Endothelial cell of umbilical vein (primary cell): Measurements from ENCODE around the gene PDLIM4. TPM values are rescaled to one million over a fixed set of nuclear protein-coding genes. Genes with fewer than 3 reads are reported as not detected.

Experiments
- BruUV-seq: library from RNA; stranded (reverse); fragments of 400-500 nt; replicated peaks from 2 replicates; lab custom pipeline; 2021; lab: Mats Ljungman, UMichigan
- CTCF ChIA-PET: fragments of 300-600, 350-600 bp; sonication (Branson Sonifier 250); formaldehyde crosslinking; loops from one replicate; lab custom pipeline; 2021; ENCODE audit warnings: antibody characterized with exemption, inconsistent platforms; lab: Charles Lee
- POLR2A ChIA-PET: fragments of 300-600, 350-600 bp; sonication (Branson Sonifier 250); formaldehyde crosslinking; loops from one replicate; lab custom pipeline; 2021; ENCODE audit warnings: antibody characterized with exemption, inconsistent platforms; lab: Charles Lee
- DNase-seq: peaks from one replicate; pipeline ENCODE4 v3.0.0-alpha.2; 2011; ENCODE audit warnings: low read depth, low spot score
- FAIRE-seq: peaks from 2 replicates; lab custom pipeline; 2011; peaks lifted over from hg19 to GRCh38; lab: Jason Lieb, UNC
- H2AFZ ChIP-seq: 2 replicates; pipeline ENCODE4 v1.6.0; 2012; ENCODE audit warnings: low read depth, low read length, control low read depth, inconsistent platforms
- H3K27ac ChIP-seq: 2 replicates; pipeline ENCODE4 v1.5.1; 2011; ENCODE audit warnings: low read depth, mild to moderate bottlenecking, control low read depth, low read length, moderate library complexity; ENCODE audit not compliant: insufficient read depth
- H3K27me3 ChIP-seq, 2 experiments: 2 replicates each; pipeline versions ENCODE4 v1.6.0 to v1.6.1; 2011; ENCODE audit warnings: low read length in 2 of 2, mixed read lengths in 1 of 2; ENCODE audit not compliant: control insufficient read depth in 2 of 2, insufficient read depth in 2 of 2
- H3K36me3 ChIP-seq, 2 experiments: 2 replicates in 1 of 2; 3 replicates in 1 of 2; pipeline ENCODE4 v1.5.1; 2011; ENCODE audit warnings: low read length in 2 of 2, mild to moderate bottlenecking in 1 of 2, moderate library complexity in 1 of 2; ENCODE audit not compliant: control insufficient read depth in 2 of 2, insufficient read depth in 2 of 2; ENCODE audit errors: extremely low read depth in 1 of 2
- H3K4me1 ChIP-seq: 3 replicates; pipeline ENCODE4 v1.5.1; 2011; ENCODE audit warnings: mild to moderate bottlenecking, low read length; ENCODE audit not compliant: control insufficient read depth, insufficient read depth; ENCODE audit errors: extremely low read depth
- H3K4me2 ChIP-seq: 2 replicates; pipeline ENCODE4 v1.6.1; 2011; ENCODE audit warnings: low read length, control low read depth, mixed read lengths; ENCODE audit not compliant: insufficient read depth
- H3K4me3 ChIP-seq, 3 experiments: fragments of 200-600 bp in 1 of 3; sonication (generic), shearing (Covaris generic) in 1 of 3; replicated peaks in 1 of 3; 2 replicates each; pipeline ENCODE4 v1.5.1; 2011 to 2016; ENCODE audit warnings: control low read depth in 3 of 3, low read length in 3 of 3, mild to moderate bottlenecking in 2 of 3, inconsistent platforms in 1 of 3, low read depth in 1 of 3, moderate library complexity in 1 of 3; ENCODE audit not compliant: insufficient read depth in 1 of 3
- H3K79me2 ChIP-seq: 2 replicates; pipeline ENCODE4 v1.6.0; 2012; ENCODE audit warnings: low read length, inconsistent platforms; ENCODE audit not compliant: control insufficient read depth, insufficient read depth
- H3K9ac ChIP-seq: replicated peaks from 2 replicates; pipeline ENCODE3; 2011; ENCODE audit warnings: low read length, control low read depth; ENCODE audit not compliant: insufficient read depth; ENCODE audit errors: extremely low read depth
- H3K9me1 ChIP-seq: replicated peaks from 3 replicates; pipeline ENCODE4 v1.6.0; 2011; ENCODE audit warnings: mild to moderate bottlenecking, low read length; ENCODE audit not compliant: control insufficient read depth, insufficient read depth; ENCODE audit errors: extremely low read depth
- H3K9me3 ChIP-seq: replicated peaks from 2 replicates; pipeline ENCODE4 v1.5.1; 2012; ENCODE audit warnings: low read length, inconsistent platforms; ENCODE audit not compliant: control insufficient read depth, insufficient read depth
- H4K20me1 ChIP-seq: replicated peaks from 2 replicates; pipeline ENCODE3; 2011; ENCODE audit warnings: mild to moderate bottlenecking, low read length; ENCODE audit not compliant: control insufficient read depth, insufficient read depth; ENCODE audit errors: extremely low read depth
- EZH2 ChIP-seq: IDR thresholded peaks from 2 replicates; pipeline ENCODE4 v1.6.1; 2012; ENCODE audit warnings: borderline replicate concordance, low read depth, mild to moderate bottlenecking, moderate library complexity, low read length, inconsistent platforms; ENCODE audit not compliant: severe bottlenecking
- FOS ChIP-seq: IDR thresholded peaks from 2 replicates; pipeline ENCODE4 v1.6.1; 2011; ENCODE audit warnings: mild to moderate bottlenecking, low read length, moderate library complexity, borderline replicate concordance; ENCODE audit not compliant: insufficient read depth
- GATA2 ChIP-seq: IDR thresholded peaks from 2 replicates; pipeline ENCODE4 v1.7.0; 2011; ENCODE audit warnings: low read depth, mild to moderate bottlenecking, moderate library complexity, mixed read lengths, low read length; ENCODE audit not compliant: insufficient read length, insufficient read depth
- JUN ChIP-seq: IDR thresholded peaks from 2 replicates; pipeline ENCODE4 v1.6.1; 2011; ENCODE audit warnings: borderline replicate concordance, low read depth; ENCODE audit not compliant: insufficient read length, insufficient read depth
- MAX ChIP-seq: IDR thresholded peaks from 2 replicates; pipeline ENCODE4 v1.6.1; 2011; ENCODE audit not compliant: insufficient read depth, insufficient read length
- MYC ChIP-seq: IDR thresholded peaks from one replicate; pipeline ENCODE4 v1.6.1; 2011; ENCODE audit warnings: mild to moderate bottlenecking, low read depth, low read length
- POLR2A ChIP-seq: IDR thresholded peaks from 2 replicates; pipeline ENCODE4 v1.6.1; 2012; ENCODE audit warnings: low read depth, mild to moderate bottlenecking, control low read depth, low read length
- POLR2AphosphoS5 ChIP-seq: IDR thresholded peaks from 2 replicates; pipeline ENCODE4 v1.6.1; 2012; ENCODE audit warnings: low read depth, mild to moderate bottlenecking, control low read depth, low read length, moderate library complexity; ENCODE audit not compliant: insufficient read depth
- dilution Hi-C: fragments of 300-500 bp; cut with MboI; formaldehyde crosslinking; loops from one replicate; pipeline ENCODE4 v1.15.0; 2019; ENCODE audit warnings: low sequenced_read_pairs; ENCODE audit not compliant: extremely low pct_ligation_motif_present
- intact Hi-C: fragments of 100-400 bp; cut with micrococcal nuclease; formaldehyde crosslinking; loops from one replicate; pipeline ENCODE4 v1.10.0; 2022
- polyA plus RNA-seq, 4 experiments: library from polyadenylated mRNA; depleted of rRNA in 3 of 4; stranded (reverse) in 3 of 4; unstranded in 1 of 4; fragments of >200 nt; gene quantifications; 2 replicates each; pipeline versions ENCODE4 v1.2.1 to v1.2.3, GENCODE V29; 2011 to 2012; ENCODE audit warnings: missing spikeins in 1 of 4
- total RNA-seq: library from RNA; stranded (reverse); gene quantifications from 2 replicates; pipeline ENCODE4 v1.2.3, GENCODE V29; 2021
- TF ChIP-seq, protein P1 (sequence below), 2 donors: IDR thresholded peaks; 1 replicate in 1 of 2; 2 replicates in 1 of 2; pipeline ENCODE4 v1.5.1; 2011; ENCODE audit warnings: low read length in 2 of 2, mild to moderate bottlenecking in 2 of 2, moderate library complexity in 2 of 2, control low read depth in 1 of 2, inconsistent platforms in 1 of 2, low read depth in 1 of 2; ENCODE audit not compliant: insufficient read depth in 1 of 2; ENCODE audit errors: extremely low read depth in 1 of 2

PDLIM4 gene
- total and polyA plus RNA-seq, 2 donors (not counting 3 experiments of a cell fraction or from before 2014, with no cell fraction given): 65.7 to 112 TPM

DNA sequence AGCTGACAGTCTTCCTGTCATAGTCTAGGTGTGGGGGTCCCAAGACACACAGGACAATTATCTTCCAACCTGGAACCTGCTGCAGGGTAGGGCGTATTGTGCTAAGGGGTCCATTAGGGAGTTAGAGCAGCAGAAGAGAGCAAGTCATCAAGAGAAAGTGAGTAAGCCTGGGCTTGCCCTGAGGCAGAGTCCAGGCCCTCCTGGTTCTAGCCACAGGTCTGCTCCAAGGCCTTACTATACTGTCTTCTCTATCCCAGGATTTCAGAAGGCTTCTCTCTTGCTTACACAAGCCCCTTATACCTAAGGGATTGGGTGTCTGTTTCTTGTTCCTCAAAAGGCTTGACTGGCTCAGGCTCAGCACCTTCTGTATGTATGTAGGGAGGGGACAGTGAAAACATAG lies 37.5 kb upstream of the PDLIM4 start:
- Histone ChIP-seq H3K36me3 (peaks cover 2 to 4% of the 10 kb centered on the region in 2 experiments), H3K27ac (no peak overlapping the region), H3K9ac (no peak overlapping the region), H3K4me1 (peaks cover 3% of the 10 kb centered on the region), H3K79me2 (no peaks in the 10 kb centered on the region), H4K20me1 (no peaks in the 10 kb centered on the region), H2AFZ (no peak overlapping the region), H3K9me3 (no peaks in the 10 kb centered on the region), H3K4me2 (no peak overlapping the region), H3K27me3 (no peaks in the 10 kb centered on the region), H3K9me1 (no peaks in the 10 kb centered on the region), H3K4me3 (no peak overlapping the region)
- no TSS peak for BruUV-seq
- FAIRE-seq (no peak), DNase-seq (no peak)
- ChIA-PET CTCF (interaction anchor here (1.2 kb wide), 1 partner anchor 18 kb away, joined by 6 read pairs; no protein-coding TSS in a partner anchor), POLR2A (no interaction called here)
- dilution Hi-C loops (no loop called here), intact Hi-C loops (no loop called here)
- TF ChIP-seq MYC (no peak), POLR2AphosphoS5 (no peak), GATA2 (no peak), JUN (no peak), EZH2 (no peak), FOS (no peak), MAX (no peak), POLR2A (no peak)
- TF ChIP-seq, protein P1, sequence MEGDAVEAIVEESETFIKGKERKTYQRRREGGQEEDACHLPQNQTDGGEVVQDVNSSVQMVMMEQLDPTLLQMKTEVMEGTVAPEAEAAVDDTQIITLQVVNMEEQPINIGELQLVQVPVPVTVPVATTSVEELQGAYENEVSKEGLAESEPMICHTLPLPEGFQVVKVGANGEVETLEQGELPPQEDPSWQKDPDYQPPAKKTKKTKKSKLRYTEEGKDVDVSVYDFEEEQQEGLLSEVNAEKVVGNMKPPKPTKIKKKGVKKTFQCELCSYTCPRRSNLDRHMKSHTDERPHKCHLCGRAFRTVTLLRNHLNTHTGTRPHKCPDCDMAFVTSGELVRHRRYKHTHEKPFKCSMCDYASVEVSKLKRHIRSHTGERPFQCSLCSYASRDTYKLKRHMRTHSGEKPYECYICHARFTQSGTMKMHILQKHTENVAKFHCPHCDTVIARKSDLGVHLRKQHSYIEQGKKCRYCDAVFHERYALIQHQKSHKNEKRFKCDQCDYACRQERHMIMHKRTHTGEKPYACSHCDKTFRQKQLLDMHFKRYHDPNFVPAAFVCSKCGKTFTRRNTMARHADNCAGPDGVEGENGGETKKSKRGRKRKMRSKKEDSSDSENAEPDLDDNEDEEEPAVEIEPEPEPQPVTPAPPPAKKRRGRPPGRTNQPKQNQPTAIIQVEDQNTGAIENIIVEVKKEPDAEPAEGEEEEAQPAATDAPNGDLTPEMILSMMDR (IDR thresholded peaks at IDR 0.05; ENCODE audit: extremely low read depth in 1 of 2, insufficient read depth in 1 of 2, low read depth in 1 of 2, low read length in 2 of 2): no peak
